ENCODE results near the gene SOX14.

Gene SOX14

GRCh38 chr3:137770066-137770834, 6.1 kb downstream of the SOX14 start:
- peak overlapping the region; percentile 58 for H3K4me2 ChIP-seq (ENCODE audit: low read length)
- peaks cover 99% of the 10 kb centered on the region for H3K27me3 ChIP-seq (ENCODE audit: control insufficient read depth, insufficient read depth, low read length)
- no peaks in the 10 kb centered on the region for H3K36me3 ChIP-seq (ENCODE audit: insufficient read depth, low read length)
- no peak overlapping the region for H3K4me3 ChIP-seq (ENCODE audit: low read length)
- no peaks in the 10 kb centered on the region for H3K9me3 ChIP-seq (replicated peaks; ENCODE audit: low read length)
- H3K9ac ChIP-seq (ENCODE audit: low read depth, low read length) = no peak overlapping the region
- H3K4me1 ChIP-seq (ENCODE audit: control insufficient read depth, insufficient read depth, low read length) = peaks cover 15% of the 10 kb centered on the region

- H3K36me3 ChIP-seq (ENCODE audit: insufficient read depth, low read length) = no peaks in the 10 kb centered on the region
- peaks cover 15% of the 10 kb centered on the region for H3K4me1 ChIP-seq (ENCODE audit: control insufficient read depth, insufficient read depth, low read length)
- H3K9ac ChIP-seq (ENCODE audit: low read depth, low read length) = no peak overlapping the region
- no peak overlapping the region for H3K4me3 ChIP-seq (ENCODE audit: low read length)
- peaks cover 92% of the 10 kb centered on the region for H3K27me3 ChIP-seq (ENCODE audit: control insufficient read depth, insufficient read depth, low read length)
- no peaks in the 10 kb centered on the region for H3K9me3 ChIP-seq (replicated peaks; ENCODE audit: low read length)
- H3K4me2 ChIP-seq (ENCODE audit: low read length) = peak overlapping the region; percentile 58
These were observed 6.8 kb downstream of the SOX14 start for GRCh38 chr3:137770835-137771399.

- Histone ChIP-seq H3K4me3 (ENCODE audit: low read length) (no peak overlapping the region), H3K9me3 (replicated peaks; ENCODE audit: low read length) (no peaks in the 10 kb centered on the region), H3K4me1 (ENCODE audit: control insufficient read depth, insufficient read depth, low read length) (peaks cover 15% of the 10 kb centered on the region), H3K9ac (ENCODE audit: low read depth, low read length) (no peak overlapping the region), H3K36me3 (ENCODE audit: insufficient read depth, low read length) (no peaks in the 10 kb centered on the region), H3K27me3 (ENCODE audit: control insufficient read depth, insufficient read depth, low read length) (peaks cover 88% of the 10 kb centered on the region), H3K4me2 (ENCODE audit: low read length) (peak overlapping the region; percentile 58)
These were observed 7.5 kb downstream of the SOX14 start for GRCh38 chr3:137771401-137772213.

GRCh38 chr3:137772214-137772955, 8.3 kb downstream of the SOX14 start:
- no peak overlapping the region for H3K4me2 ChIP-seq (ENCODE audit: low read length)
- no peaks in the 10 kb centered on the region for H3K36me3 ChIP-seq (ENCODE audit: insufficient read depth, low read length)
- no peaks in the 10 kb centered on the region for H3K9me3 ChIP-seq (replicated peaks; ENCODE audit: low read length)
- peaks cover 85% of the 10 kb centered on the region for H3K27me3 ChIP-seq (ENCODE audit: control insufficient read depth, insufficient read depth, low read length)
- no peak overlapping the region for H3K9ac ChIP-seq (ENCODE audit: low read depth, low read length)
- no peak overlapping the region for H3K4me3 ChIP-seq (ENCODE audit: low read length)
- peaks cover 15% of the 10 kb centered on the region for H3K4me1 ChIP-seq (ENCODE audit: control insufficient read depth, insufficient read depth, low read length)

GRCh38 chr3:137778941-137779340, 14.8 kb downstream of the SOX14 start:
- Histone ChIP-seq H3K27me3 (ENCODE audit: control insufficient read depth, insufficient read depth, low read length) (peaks cover 32% of the 10 kb centered on the region), H3K4me1 (ENCODE audit: control insufficient read depth, insufficient read depth, low read length) (no peaks in the 10 kb centered on the region), H3K4me2 (ENCODE audit: low read length) (no peak overlapping the region), H3K9me3 (replicated peaks; ENCODE audit: low read length) (no peaks in the 10 kb centered on the region), H3K4me3 (ENCODE audit: low read length) (no peak overlapping the region), H3K36me3 (ENCODE audit: insufficient read depth, low read length) (no peaks in the 10 kb centered on the region), H3K9ac (ENCODE audit: low read depth, low read length) (no peak overlapping the region)

- no peaks in the 10 kb centered on the region for H3K36me3 ChIP-seq (ENCODE audit: insufficient read depth, low read length)
- no peak overlapping the region for H3K9ac ChIP-seq (ENCODE audit: low read depth, low read length)
- H3K9me3 ChIP-seq (replicated peaks; ENCODE audit: low read length) = no peaks in the 10 kb centered on the region
- H3K4me3 ChIP-seq (ENCODE audit: low read length) = no peak overlapping the region
- no peaks in the 10 kb centered on the region for H3K4me1 ChIP-seq (ENCODE audit: control insufficient read depth, insufficient read depth, low read length)
- H3K4me2 ChIP-seq (ENCODE audit: low read length) = no peak overlapping the region
- peaks cover 13% of the 10 kb centered on the region for H3K27me3 ChIP-seq (ENCODE audit: control insufficient read depth, insufficient read depth, low read length)
These were observed 23.4 kb downstream of the SOX14 start for GRCh38 chr3:137787529-137787928.

- H3K9me3 ChIP-seq (replicated peaks; ENCODE audit: low read length) = no peaks in the 10 kb centered on the region
- peaks cover 10% of the 10 kb centered on the region for H3K27me3 ChIP-seq (ENCODE audit: control insufficient read depth, insufficient read depth, low read length)
- H3K4me3 ChIP-seq (ENCODE audit: low read length) = no peak overlapping the region
- H3K4me1 ChIP-seq (ENCODE audit: control insufficient read depth, insufficient read depth, low read length) = no peaks in the 10 kb centered on the region
- no peaks in the 10 kb centered on the region for H3K36me3 ChIP-seq (ENCODE audit: insufficient read depth, low read length)
- no peak overlapping the region for H3K4me2 ChIP-seq (ENCODE audit: low read length)
- no peak overlapping the region for H3K9ac ChIP-seq (ENCODE audit: low read depth, low read length)
These were observed 25.1 kb downstream of the SOX14 start for GRCh38 chr3:137789236-137789635.

GRCh38 chr3:137792626-137793271, 28.6 kb downstream of the SOX14 start:
- Histone ChIP-seq H3K4me3 (ENCODE audit: low read length) (no peak overlapping the region), H3K9ac (ENCODE audit: low read depth, low read length) (no peak overlapping the region), H3K4me1 (ENCODE audit: control insufficient read depth, insufficient read depth, low read length) (no peaks in the 10 kb centered on the region), H3K4me2 (ENCODE audit: low read length) (no peak overlapping the region), H3K36me3 (ENCODE audit: insufficient read depth, low read length) (no peaks in the 10 kb centered on the region), H3K9me3 (replicated peaks; ENCODE audit: low read length) (no peaks in the 10 kb centered on the region), H3K27me3 (ENCODE audit: control insufficient read depth, insufficient read depth, low read length) (peaks cover 4% of the 10 kb centered on the region)

- H3K4me1 ChIP-seq (ENCODE audit: control insufficient read depth, insufficient read depth, low read length) = no peaks in the 10 kb centered on the region
- no peak overlapping the region for H3K4me2 ChIP-seq (ENCODE audit: low read length)
- no peaks in the 10 kb centered on the region for H3K9me3 ChIP-seq (replicated peaks; ENCODE audit: low read length)
- H3K4me3 ChIP-seq (ENCODE audit: low read length) = no peak overlapping the region
- no peaks in the 10 kb centered on the region for H3K36me3 ChIP-seq (ENCODE audit: insufficient read depth, low read length)
- H3K27me3 ChIP-seq (ENCODE audit: control insufficient read depth, insufficient read depth, low read length) = no peaks in the 10 kb centered on the region
- H3K9ac ChIP-seq (ENCODE audit: low read depth, low read length) = no peak overlapping the region
These were observed 32.9 kb downstream of the SOX14 start for GRCh38 chr3:137796993-137797392.

GRCh38 chr3:137803215-137803614, 39.1 kb downstream of the SOX14 start:
- H3K36me3 ChIP-seq (ENCODE audit: insufficient read depth, low read length) = no peaks in the 10 kb centered on the region
- H3K9ac ChIP-seq (ENCODE audit: low read depth, low read length) = no peak overlapping the region
- H3K9me3 ChIP-seq (replicated peaks; ENCODE audit: low read length) = no peaks in the 10 kb centered on the region
- no peak overlapping the region for H3K4me3 ChIP-seq (ENCODE audit: low read length)
- H3K4me2 ChIP-seq (ENCODE audit: low read length) = no peak overlapping the region
- no peaks in the 10 kb centered on the region for H3K27me3 ChIP-seq (ENCODE audit: control insufficient read depth, insufficient read depth, low read length)
- H3K4me1 ChIP-seq (ENCODE audit: control insufficient read depth, insufficient read depth, low read length) = no peaks in the 10 kb centered on the region

GRCh38 chr3:137807998-137808397, 43.9 kb downstream of the SOX14 start:
- Histone ChIP-seq H3K4me2 (ENCODE audit: low read length) (no peak overlapping the region), H3K4me3 (ENCODE audit: low read length) (no peak overlapping the region), H3K9me3 (replicated peaks; ENCODE audit: low read length) (no peaks in the 10 kb centered on the region), H3K27me3 (ENCODE audit: control insufficient read depth, insufficient read depth, low read length) (no peaks in the 10 kb centered on the region), H3K9ac (ENCODE audit: low read depth, low read length) (no peak overlapping the region), H3K36me3 (ENCODE audit: insufficient read depth, low read length) (no peaks in the 10 kb centered on the region), H3K4me1 (ENCODE audit: control insufficient read depth, insufficient read depth, low read length) (no peaks in the 10 kb centered on the region)
